ENCODE data around the gene FILIP1L.

FILIP1L gene

GRCh38 chr3:100107221-100107814 lies 7.0 kb downstream of the FILIP1L start:
- TF ChIP-seq CTCF (IDR thresholded peaks at IDR 0.05), result no peak
- Histone ChIP-seq H3K9ac (peak overlapping the region; percentile 3), H3K9me3 (ENCODE audit: control insufficient read depth, low read length) (no peaks in the 10 kb centered on the region), H3K4me1 (peaks cover 20% of the 10 kb centered on the region), H3K4me3 (ENCODE audit: low read depth, low read length) (no peak overlapping the region), H3K27me3 (ENCODE audit: control insufficient read depth, insufficient read depth, low read length) (no peaks in the 10 kb centered on the region), H3K79me2 (no peaks in the 10 kb centered on the region), H3K36me3 (ENCODE audit: control insufficient read depth, insufficient read depth, low read length) (no peaks in the 10 kb centered on the region), H3K4me2 (ENCODE audit: low read length) (no peak overlapping the region), H3K27ac (no peak overlapping the region), H2AFZ (no peak overlapping the region)

DNA sequence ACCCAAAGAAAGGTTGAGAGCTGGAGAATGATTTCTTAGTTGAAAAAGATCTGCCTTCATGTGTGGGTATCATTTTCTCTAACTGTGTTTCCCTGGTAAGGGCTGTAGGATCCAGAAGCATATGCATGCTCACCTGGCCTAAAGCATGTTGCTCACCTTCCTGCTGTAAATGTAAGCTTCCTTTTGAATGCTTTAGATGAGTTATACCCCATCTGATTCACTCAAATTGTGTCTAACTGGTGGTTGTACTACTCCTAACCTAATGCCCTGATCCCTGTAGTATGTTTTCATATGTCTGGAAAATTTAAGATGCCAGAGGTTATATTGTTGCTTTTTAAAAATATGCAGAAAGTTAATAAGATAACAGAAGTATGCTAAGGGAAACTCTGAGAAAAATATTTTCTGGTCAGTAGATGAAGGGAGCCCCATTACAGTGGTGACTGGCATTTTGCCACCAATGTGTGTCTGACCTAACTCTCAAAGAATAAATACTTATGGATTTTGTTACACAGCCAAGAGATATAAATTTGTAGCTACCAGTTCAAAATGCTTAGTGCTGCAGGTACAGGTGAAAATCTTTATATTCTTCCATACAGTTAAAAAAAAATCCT lies 7.7 kb downstream of the FILIP1L start:
- Histone ChIP-seq H3K4me3 (ENCODE audit: low read depth, low read length) (no peak overlapping the region), H3K4me2 (ENCODE audit: low read length) (no peak overlapping the region), H3K9me3 (ENCODE audit: control insufficient read depth, low read length) (no peaks in the 10 kb centered on the region), H3K79me2 (no peaks in the 10 kb centered on the region), H3K27me3 (ENCODE audit: control insufficient read depth, insufficient read depth, low read length) (no peaks in the 10 kb centered on the region), H3K36me3 (ENCODE audit: control insufficient read depth, insufficient read depth, low read length) (no peaks in the 10 kb centered on the region), H3K4me1 (peaks cover 20% of the 10 kb centered on the region), H3K9ac (peak overlapping the region; percentile 3), H2AFZ (no peak overlapping the region), H3K27ac (no peak overlapping the region)
- no peak for TF ChIP-seq CTCF (IDR thresholded peaks at IDR 0.05)

DNA sequence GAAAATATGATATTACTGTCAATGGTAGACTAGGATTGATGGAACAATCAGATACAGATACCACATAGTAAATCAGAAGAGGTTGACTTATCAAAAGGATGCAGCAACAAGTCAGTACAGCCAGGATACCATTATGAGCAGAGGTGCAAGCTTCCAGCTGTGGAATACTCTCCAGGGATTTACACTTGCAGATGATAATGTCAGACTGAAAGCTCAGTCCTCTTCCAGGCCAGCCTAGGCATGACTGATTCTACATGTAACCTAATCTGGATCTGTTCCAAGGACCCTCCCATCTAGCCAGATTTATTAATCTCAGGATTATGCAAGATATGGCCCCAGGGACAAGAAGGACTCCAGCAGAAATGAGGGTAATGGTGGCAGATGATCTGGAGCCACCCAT lies 8.2 kb downstream of the FILIP1L start:
- TF ChIP-seq CTCF (IDR thresholded peaks at IDR 0.05), result no peak
- peaks cover 20% of the 10 kb centered on the region for H3K4me1 ChIP-seq
- H3K79me2 ChIP-seq, result no peaks in the 10 kb centered on the region
- H3K36me3 ChIP-seq (ENCODE audit: control insufficient read depth, insufficient read depth, low read length), result no peaks in the 10 kb centered on the region
- H3K4me2 ChIP-seq (ENCODE audit: low read length), result no peak overlapping the region
- H3K9me3 ChIP-seq (ENCODE audit: control insufficient read depth, low read length), result no peaks in the 10 kb centered on the region
- no peak overlapping the region for H3K27ac ChIP-seq
- H3K9ac ChIP-seq, result no peak overlapping the region
- H3K4me3 ChIP-seq (ENCODE audit: low read depth, low read length), result no peak overlapping the region
- H3K27me3 ChIP-seq (ENCODE audit: control insufficient read depth, insufficient read depth, low read length), result no peaks in the 10 kb centered on the region
- H2AFZ ChIP-seq, result no peak overlapping the region

- Histone ChIP-seq H3K4me2 (ENCODE audit: low read length) (no peak overlapping the region), H3K4me3 (ENCODE audit: low read depth, low read length) (no peak overlapping the region), H2AFZ (no peak overlapping the region), H3K27ac (no peak overlapping the region), H3K9ac (no peak overlapping the region), H3K36me3 (ENCODE audit: control insufficient read depth, insufficient read depth, low read length) (no peaks in the 10 kb centered on the region), H3K4me1 (peaks cover 20% of the 10 kb centered on the region), H3K27me3 (ENCODE audit: control insufficient read depth, insufficient read depth, low read length) (no peaks in the 10 kb centered on the region), H3K9me3 (ENCODE audit: control insufficient read depth, low read length) (no peaks in the 10 kb centered on the region), H3K79me2 (no peaks in the 10 kb centered on the region)
- no peak for TF ChIP-seq CTCF (IDR thresholded peaks at IDR 0.05)
Observed at GRCh38 chr3:100105501-100105900, 8.8 kb downstream of the FILIP1L start.

Measured in parathyroid adenoma (tissue), 2 donors.